A549 (cell line): Measurements from ENCODE around the gene PCED1B. TPM values are rescaled to one million over a fixed set of nuclear protein-coding genes. Genes with fewer than 3 reads are reported as not detected.

Source experiments
- ATAC-seq, 2 experiments: fragments of 200-7000 bp in 1 of 2; fragments of >200 bp in 1 of 2; cut with Nextera tagmentation in 1 of 2; cut with Tn5 transposase in 1 of 2; 3 replicates each; pipeline versions ENCODE4 v1.8.0 to v1.9.1; 2018 to 2020; ENCODE audit warnings: mild to moderate bottlenecking in 1 of 2, moderate library complexity in 1 of 2
- CTCF ChIA-PET: fragments of 300-600 bp; sonication (Branson Sonifier 250); formaldehyde crosslinking; extraction: SDS; loops from one replicate; lab custom pipeline; 2021; ENCODE audit warnings: antibody characterized with exemption, inconsistent platforms; lab: Yijun Ruan, JAX
- POLR2A ChIA-PET: fragments of 350-600 bp; formaldehyde crosslinking; extraction: SDS; loops from one replicate; lab custom pipeline; 2021; ENCODE audit warnings: antibody characterized with exemption, inconsistent platforms; lab: Yijun Ruan, JAX
- DNase-seq, 2 experiments: peaks; one replicate each; pipeline versions ENCODE4 v3.0.0 to v3.0.0-alpha.2; 2011 to 2016; ENCODE audit warnings: low read depth in 1 of 2, low spot score in 1 of 2
- FAIRE-seq: peaks from 2 replicates; lab custom pipeline; 2011; peaks lifted over from hg19 to GRCh38; lab: Jason Lieb, UNC
- H3K27ac ChIP-seq, 2 experiments: fragments of >200 bp; sonication (Bioruptor Twin); formaldehyde crosslinking; 3 replicates each; pipeline ENCODE4 v1.5.1; 2016 to 2017
- H3K4me1 ChIP-seq: fragments of >200 bp; sonication (Bioruptor Twin); formaldehyde crosslinking; 3 replicates; pipeline ENCODE4 v1.6.1; 2016
- H3K4me2 ChIP-seq: fragments of >200 bp; sonication (Bioruptor Twin); formaldehyde crosslinking; 3 replicates; pipeline ENCODE4 v1.6.1; 2016
- H3K4me3 ChIP-seq: fragments of >200 bp; sonication (Bioruptor Twin); formaldehyde crosslinking; 3 replicates; pipeline ENCODE4 v1.5.1; 2016
- H3K9me3 ChIP-seq: fragments of >200 bp; sonication (Bioruptor Twin); formaldehyde crosslinking; 3 replicates; pipeline ENCODE4 v1.6.1; 2016
- CBX2 ChIP-seq: fragments of 200-600 bp; sonication (generic); IDR thresholded peaks from 2 replicates; pipeline ENCODE4 v1.6.1; 2016; ENCODE audit warnings: low read depth, mild to moderate bottlenecking, borderline replicate concordance
- CHD2 ChIP-seq: fragments of 150-350 bp; IDR thresholded peaks from 2 replicates; pipeline ENCODE4 v1.6.1; 2014; ENCODE audit warnings: low read length; ENCODE audit not compliant: partially characterized antibody
- CHD4 ChIP-seq: fragments of 200-600 bp; sonication (generic); IDR thresholded peaks from 2 replicates; pipeline ENCODE4 v1.6.1; 2016; ENCODE audit warnings: antibody characterized with exemption, mild to moderate bottlenecking, borderline replicate concordance
- ESRRA ChIP-seq: fragments of 150-350 bp; IDR thresholded peaks from 2 replicates; pipeline ENCODE4 v1.6.1; 2014; ENCODE audit warnings: mild to moderate bottlenecking, low read length, borderline replicate concordance
- KDM1A ChIP-seq: fragments of 200-600 bp; sonication (generic); IDR thresholded peaks from 2 replicates; pipeline ENCODE4 v1.6.1; 2016; ENCODE audit warnings: low read depth, mild to moderate bottlenecking
- KDM5A ChIP-seq: fragments of 200-600 bp; sonication (generic); IDR thresholded peaks from 2 replicates; pipeline ENCODE4 v1.6.1; 2016; ENCODE audit warnings: antibody characterized with exemption, mild to moderate bottlenecking
- MYC ChIP-seq: IDR thresholded peaks from 2 replicates; pipeline ENCODE4 v1.6.1; 2012; ENCODE audit warnings: mild to moderate bottlenecking, inconsistent platforms, low read length, improper control_type of control experiment, borderline replicate concordance
- NFE2L2 ChIP-seq: fragments of 150-350 bp; conservative IDR thresholded peaks from 2 replicates; pipeline ENCODE4 v1.6.1; 2014; ENCODE audit warnings: low read length
- NPAS2 ChIP-seq: fragments of 250-450 bp; sonication (Bioruptor Pico); IDR thresholded peaks from 2 replicates; pipeline ENCODE4 v1.8.0; 2022; ENCODE audit warnings: mild to moderate bottlenecking, moderate library complexity, borderline replicate concordance
- PHF8 ChIP-seq: fragments of 200-600 bp; sonication (generic); IDR thresholded peaks from 2 replicates; pipeline ENCODE4 v1.6.1; 2016; ENCODE audit warnings: low read depth, mild to moderate bottlenecking, antibody characterized with exemption, moderate library complexity, borderline replicate concordance
- SMC3 ChIP-seq: fragments of >200 bp; sonication (Bioruptor Twin); formaldehyde crosslinking; IDR thresholded peaks from 3 replicates; pipeline ENCODE4 v1.6.1; 2018; ENCODE audit warnings: inconsistent platforms
- TP53 ChIP-seq: fragments of 250-450 bp; sonication (Bioruptor Pico); IDR thresholded peaks from 2 replicates; pipeline ENCODE4 v1.5.0; 2021; ENCODE audit warnings: mild to moderate bottlenecking, moderate library complexity
- WGBS: methylation state at CpG from one replicate; pipeline ENCODE4 v1.1.6; 2017; ENCODE audit errors: missing lambda C conversion rate; 5-methylcytosine and 5-hydroxymethylcytosine counted together
- polyA plus RNA-seq, 4 experiments: library from polyadenylated mRNA; depleted of rRNA in 3 of 4; stranded (reverse); fragments of >200 nt; fragmentation: RNase III in 1 of 4; extraction: RNeasy Plus Mini Kit Qiagen cat#74134 plus additional on column Dnase treatment in 1 of 4; gene quantifications; 2 replicates in 3 of 4; 3 replicates in 1 of 4; pipeline ENCODE4 v1.2.3, GENCODE V29; 2011 to 2017
- TF ChIP-seq, protein P1 (sequence below): IDR thresholded peaks from 2 replicates; pipeline ENCODE4 v1.6.1; 2012
- TF ChIP-seq, protein P2 (sequence below): fragments of 250-450 bp; sonication (Bioruptor Pico); IDR thresholded peaks from 2 replicates; pipeline ENCODE4 v1.5.0; 2021; ENCODE audit warnings: mild to moderate bottlenecking, moderate library complexity, borderline replicate concordance
- TF ChIP-seq, protein P3 (sequence below): fragments of >200 bp; sonication (Bioruptor Twin); formaldehyde crosslinking; IDR thresholded peaks from 2 replicates; pipeline ENCODE4 v1.6.1; 2016
- TF ChIP-seq, protein P4 (sequence below): fragments of 150-350 bp; IDR thresholded peaks from 2 replicates; pipeline ENCODE4 v1.6.1; 2014; ENCODE audit warnings: low read depth, mild to moderate bottlenecking, low read length
- TF ChIP-seq, protein P5 (sequence below): fragments of >200 bp; sonication (Bioruptor Twin); formaldehyde crosslinking; IDR thresholded peaks from 3 replicates; pipeline ENCODE4 v1.6.1; 2016

Gene PCED1B
- polyA plus RNA-seq, 2 of the 4 experiments (the other 2 are of a cell fraction), result 74.6 to 108 TPM

DNA sequence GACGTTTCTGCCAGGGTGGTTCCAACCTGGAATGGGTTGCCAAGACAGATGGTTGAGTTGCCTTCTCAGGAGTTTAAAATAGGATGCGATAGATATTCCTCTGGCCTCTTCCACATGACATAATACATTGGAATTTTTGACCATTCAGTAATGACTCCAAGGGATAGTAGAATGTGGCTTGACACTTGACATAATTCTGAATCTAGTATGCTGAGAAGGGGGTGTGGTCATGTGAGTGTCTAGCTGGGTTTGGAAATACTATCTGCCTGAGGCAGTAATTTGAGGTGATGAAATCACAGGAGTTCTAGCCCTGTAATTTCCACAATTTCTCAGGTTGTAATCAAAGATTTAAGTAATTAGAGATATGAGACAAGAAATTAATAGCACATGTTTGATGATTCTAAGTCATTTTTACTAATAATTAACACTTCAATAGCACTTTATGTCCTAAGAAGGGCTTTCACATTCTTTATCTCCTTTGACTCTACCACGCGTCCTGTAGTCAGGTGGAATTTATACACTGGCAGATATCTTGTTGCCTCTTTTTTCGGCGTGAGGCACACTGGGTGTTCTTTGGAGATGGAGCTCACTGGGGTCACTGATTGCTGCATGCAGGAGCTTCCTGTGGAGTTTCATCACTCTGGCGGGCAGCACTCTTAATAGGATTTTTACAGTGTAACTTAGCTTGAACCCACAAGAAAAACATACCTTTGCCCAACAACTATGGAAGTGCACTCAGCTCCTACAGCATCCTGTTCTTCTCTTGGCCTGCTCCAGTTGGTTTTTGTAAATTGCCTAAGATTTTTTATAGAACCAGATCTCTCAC lies 3.6 kb downstream of the PCED1B start (continued):
- TF ChIP-seq, protein P1, sequence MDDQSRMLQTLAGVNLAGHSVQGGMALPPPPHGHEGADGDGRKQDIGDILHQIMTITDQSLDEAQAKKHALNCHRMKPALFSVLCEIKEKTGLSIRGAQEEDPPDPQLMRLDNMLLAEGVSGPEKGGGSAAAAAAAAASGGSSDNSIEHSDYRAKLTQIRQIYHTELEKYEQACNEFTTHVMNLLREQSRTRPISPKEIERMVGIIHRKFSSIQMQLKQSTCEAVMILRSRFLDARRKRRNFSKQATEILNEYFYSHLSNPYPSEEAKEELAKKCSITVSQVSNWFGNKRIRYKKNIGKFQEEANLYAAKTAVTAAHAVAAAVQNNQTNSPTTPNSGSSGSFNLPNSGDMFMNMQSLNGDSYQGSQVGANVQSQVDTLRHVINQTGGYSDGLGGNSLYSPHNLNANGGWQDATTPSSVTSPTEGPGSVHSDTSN, result 0 out of 2 replicates have a peak, but pooled peaks have one; percentile 27
- no peak for TF ChIP-seq KDM1A
- no peak for TF ChIP-seq KDM5A
- no peak for TF ChIP-seq CHD4

DNA sequence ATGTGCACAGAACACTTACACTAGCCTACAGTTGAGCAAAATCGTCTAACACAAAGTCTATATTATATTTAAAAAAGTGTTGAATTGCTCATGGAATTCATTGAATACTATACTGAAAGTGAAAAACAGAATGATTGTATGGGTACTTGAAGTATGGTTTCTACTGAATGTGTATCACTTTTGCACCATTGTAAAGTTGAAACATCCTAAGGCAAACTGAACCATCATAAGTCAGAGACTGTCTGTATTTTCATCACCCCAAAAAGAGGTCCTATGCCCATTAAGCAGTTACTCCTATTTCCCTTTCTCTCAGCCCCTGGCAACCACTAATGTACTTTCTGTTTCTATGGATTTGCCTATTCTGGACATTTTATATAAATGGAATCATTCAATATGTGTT lies 4.8 kb downstream of the PCED1B start:
- Histone ChIP-seq H3K27ac (peak overlapping the region; percentile 97 to 100), H3K4me1 (peaks cover 73% of the 10 kb centered on the region), H3K4me3 (0 out of 3 replicates have a peak overlapping the region, but pooled peaks have one; percentile 2), H3K4me2 (peak overlapping the region; percentile 89), H3K9me3 (no peaks in the 10 kb centered on the region)
- DNase-seq (no peak), ATAC-seq (no peak), FAIRE-seq (no peak)
- 2% methylated on average over 1 of the region's 1 CpG for WGBS
- ChIA-PET POLR2A (interaction anchor here (0.8 to 11.0 kb wide), 10 partner anchors 10 to 294 kb away, joined by 3 to 156 read pairs (median 10); no protein-coding TSS in a partner anchor), CTCF (interaction anchor here (0.8 to 1.6 kb wide), 4 partner anchors 14 to 603 kb away, joined by 3 to 4 read pairs (median 4); no protein-coding TSS in a partner anchor)
- TF ChIP-seq, protein P2, sequence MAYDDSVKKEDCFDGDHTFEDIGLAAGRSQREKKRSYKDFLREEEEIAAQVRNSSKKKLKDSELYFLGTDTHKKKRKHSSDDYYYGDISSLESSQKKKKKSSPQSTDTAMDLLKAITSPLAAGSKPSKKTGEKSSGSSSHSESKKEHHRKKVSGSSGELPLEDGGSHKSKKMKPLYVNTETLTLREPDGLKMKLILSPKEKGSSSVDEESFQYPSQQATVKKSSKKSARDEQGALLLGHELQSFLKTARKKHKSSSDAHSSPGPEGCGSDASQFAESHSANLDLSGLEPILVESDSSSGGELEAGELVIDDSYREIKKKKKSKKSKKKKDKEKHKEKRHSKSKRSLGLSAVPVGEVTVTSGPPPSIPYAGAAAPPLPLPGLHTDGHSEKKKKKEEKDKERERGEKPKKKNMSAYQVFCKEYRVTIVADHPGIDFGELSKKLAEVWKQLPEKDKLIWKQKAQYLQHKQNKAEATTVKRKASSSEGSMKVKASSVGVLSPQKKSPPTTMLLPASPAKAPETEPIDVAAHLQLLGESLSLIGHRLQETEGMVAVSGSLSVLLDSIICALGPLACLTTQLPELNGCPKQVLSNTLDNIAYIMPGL, result no peak
- TF ChIP-seq TP53, result no peak
- TF ChIP-seq PHF8, result no peak
- no peak for TF ChIP-seq NPAS2 (CRISPR knock-in tag)
- TF ChIP-seq, protein P3, sequence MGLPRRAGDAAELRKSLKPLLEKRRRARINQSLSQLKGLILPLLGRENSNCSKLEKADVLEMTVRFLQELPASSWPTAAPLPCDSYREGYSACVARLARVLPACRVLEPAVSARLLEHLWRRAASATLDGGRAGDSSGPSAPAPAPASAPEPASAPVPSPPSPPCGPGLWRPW, result no peak
- no peak for TF ChIP-seq NFE2L2
- TF ChIP-seq, protein P4, sequence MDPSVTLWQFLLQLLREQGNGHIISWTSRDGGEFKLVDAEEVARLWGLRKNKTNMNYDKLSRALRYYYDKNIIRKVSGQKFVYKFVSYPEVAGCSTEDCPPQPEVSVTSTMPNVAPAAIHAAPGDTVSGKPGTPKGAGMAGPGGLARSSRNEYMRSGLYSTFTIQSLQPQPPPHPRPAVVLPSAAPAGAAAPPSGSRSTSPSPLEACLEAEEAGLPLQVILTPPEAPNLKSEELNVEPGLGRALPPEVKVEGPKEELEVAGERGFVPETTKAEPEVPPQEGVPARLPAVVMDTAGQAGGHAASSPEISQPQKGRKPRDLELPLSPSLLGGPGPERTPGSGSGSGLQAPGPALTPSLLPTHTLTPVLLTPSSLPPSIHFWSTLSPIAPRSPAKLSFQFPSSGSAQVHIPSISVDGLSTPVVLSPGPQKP, result no peak
- no peak for TF ChIP-seq SMC3
- no peak for TF ChIP-seq CBX2
- no peak for TF ChIP-seq KDM1A
- no peak for TF ChIP-seq KDM5A
- no peak for TF ChIP-seq CHD2
- TF ChIP-seq MYC, result no peak
- no peak for TF ChIP-seq ESRRA
- TF ChIP-seq, protein P5, sequence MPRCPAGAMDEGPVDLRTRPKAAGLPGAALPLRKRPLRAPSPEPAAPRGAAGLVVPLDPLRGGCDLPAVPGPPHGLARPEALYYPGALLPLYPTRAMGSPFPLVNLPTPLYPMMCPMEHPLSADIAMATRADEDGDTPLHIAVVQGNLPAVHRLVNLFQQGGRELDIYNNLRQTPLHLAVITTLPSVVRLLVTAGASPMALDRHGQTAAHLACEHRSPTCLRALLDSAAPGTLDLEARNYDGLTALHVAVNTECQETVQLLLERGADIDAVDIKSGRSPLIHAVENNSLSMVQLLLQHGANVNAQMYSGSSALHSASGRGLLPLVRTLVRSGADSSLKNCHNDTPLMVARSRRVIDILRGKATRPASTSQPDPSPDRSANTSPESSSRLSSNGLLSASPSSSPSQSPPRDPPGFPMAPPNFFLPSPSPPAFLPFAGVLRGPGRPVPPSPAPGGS, result no peak
